Activated CD8-positive, alpha-beta T cell treated with anti-CD3 and anti-CD28 coated beads for 36 hours (primary cell): Measurements from ENCODE around the gene MRGPRX1. TPM values are rescaled to one million over a fixed set of nuclear protein-coding genes. Genes with fewer than 3 reads are reported as not detected.

Experiments
- ATAC-seq: fragments of 200-7000 bp; cut with Tn5 transposase; one replicate; pipeline ENCODE4 v1.10.0; 2021; ENCODE audit warnings: mild to moderate bottlenecking, moderate library complexity
- CTCF ChIA-PET: fragments of 350-600 bp; sonication (Branson Sonifier 250); formaldehyde crosslinking; loops from one replicate; lab custom pipeline; 2021; ENCODE audit warnings: antibody characterized with exemption; lab: Charles Lee
- POLR2A ChIA-PET: fragments of 350-600 bp; sonication (Branson Sonifier 250); formaldehyde crosslinking; loops from one replicate; lab custom pipeline; 2021; ENCODE audit warnings: antibody characterized with exemption; lab: Charles Lee
- DNase-seq: peaks from one replicate; pipeline ENCODE4 v3.0.0-alpha.2; 2020
- H3K27ac Mint-ChIP-seq: one replicate; pipeline ENCODE4 v1.8.0; 2021; ENCODE audit warnings: mild to moderate bottlenecking, mixed read lengths
- H3K27me3 Mint-ChIP-seq: one replicate; pipeline ENCODE4 v1.8.0; 2021; ENCODE audit warnings: mixed read lengths
- H3K36me3 Mint-ChIP-seq: one replicate; pipeline ENCODE4 v1.8.0; 2021; ENCODE audit warnings: low read depth, mixed read lengths
- H3K4me1 Mint-ChIP-seq: one replicate; pipeline ENCODE4 v1.8.0; 2021; ENCODE audit warnings: low read depth, mixed read lengths
- H3K4me3 Mint-ChIP-seq: one replicate; pipeline ENCODE4 v1.8.0; 2021; ENCODE audit warnings: mild to moderate bottlenecking, moderate library complexity, mixed read lengths
- H3K9me3 Mint-ChIP-seq: one replicate; pipeline ENCODE4 v1.8.0; 2021; ENCODE audit warnings: mixed read lengths
- intact Hi-C: fragments of 100-400 bp; cut with micrococcal nuclease; formaldehyde crosslinking; loops from one replicate; pipeline ENCODE4 v1.10.0; 2022
- total RNA-seq, 2 experiments: library from RNA; stranded (reverse); gene quantifications; one replicate each; pipeline ENCODE4 v1.2.3, GENCODE V29; 2021
- TF ChIP-seq, protein P1 (sequence below): fragments of 200-600 bp; IDR thresholded peaks from one replicate; pipeline ENCODE4 v1.8.0; 2022; ENCODE audit warnings: antibody characterized with exemption, mild to moderate bottlenecking

MRGPRX1 gene
- total RNA-seq: not detected

GRCh38 chr11:18939314-18939713, at the start of gene MRGPRX1:
TSS of gene MRGPRX1 (minus strand) at chr11:18939414. CDS start at chr11:18934784, 4,630 bp downstream.
- Mint-ChIP-seq H3K27ac (no peak within 1 kb of the TSS), H3K27me3 (no peaks in the 10 kb centered on the region), H3K4me1 (no peaks in the 10 kb centered on the region), H3K4me3 (no peak within 1 kb of the TSS), H3K9me3 (no peaks in the 10 kb centered on the region), H3K36me3 (no peaks in the 10 kb centered on the region)
- ATAC-seq (no peak), DNase-seq (no peak)
- ChIA-PET POLR2A (no interaction called here), CTCF (no interaction called here)
- TF ChIP-seq, protein P1, sequence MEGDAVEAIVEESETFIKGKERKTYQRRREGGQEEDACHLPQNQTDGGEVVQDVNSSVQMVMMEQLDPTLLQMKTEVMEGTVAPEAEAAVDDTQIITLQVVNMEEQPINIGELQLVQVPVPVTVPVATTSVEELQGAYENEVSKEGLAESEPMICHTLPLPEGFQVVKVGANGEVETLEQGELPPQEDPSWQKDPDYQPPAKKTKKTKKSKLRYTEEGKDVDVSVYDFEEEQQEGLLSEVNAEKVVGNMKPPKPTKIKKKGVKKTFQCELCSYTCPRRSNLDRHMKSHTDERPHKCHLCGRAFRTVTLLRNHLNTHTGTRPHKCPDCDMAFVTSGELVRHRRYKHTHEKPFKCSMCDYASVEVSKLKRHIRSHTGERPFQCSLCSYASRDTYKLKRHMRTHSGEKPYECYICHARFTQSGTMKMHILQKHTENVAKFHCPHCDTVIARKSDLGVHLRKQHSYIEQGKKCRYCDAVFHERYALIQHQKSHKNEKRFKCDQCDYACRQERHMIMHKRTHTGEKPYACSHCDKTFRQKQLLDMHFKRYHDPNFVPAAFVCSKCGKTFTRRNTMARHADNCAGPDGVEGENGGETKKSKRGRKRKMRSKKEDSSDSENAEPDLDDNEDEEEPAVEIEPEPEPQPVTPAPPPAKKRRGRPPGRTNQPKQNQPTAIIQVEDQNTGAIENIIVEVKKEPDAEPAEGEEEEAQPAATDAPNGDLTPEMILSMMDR: no peak
- intact Hi-C loops: no loop called here

GRCh38 chr11:18987454-18988231, 48.4 kb upstream of the MRGPRX1 start:
- DNase-seq: no peak
- Mint-ChIP-seq H3K27ac (no peak overlapping the region), H3K36me3 (no peaks in the 10 kb centered on the region), H3K4me3 (no peak overlapping the region), H3K27me3 (no peaks in the 10 kb centered on the region), H3K4me1 (no peaks in the 10 kb centered on the region), H3K9me3 (no peaks in the 10 kb centered on the region)
- intact Hi-C loops: no loop called here
- POLR2A ChIA-PET: no interaction called here
- no peak for ATAC-seq
- CTCF ChIA-PET: no interaction called here
- TF ChIP-seq, protein P1: no peak

- no peak for ATAC-seq
- Mint-ChIP-seq H3K27me3 (no peaks in the 10 kb centered on the region), H3K27ac (no peak overlapping the region), H3K4me1 (no peaks in the 10 kb centered on the region), H3K36me3 (no peaks in the 10 kb centered on the region), H3K9me3 (no peaks in the 10 kb centered on the region), H3K4me3 (no peak overlapping the region)
- POLR2A ChIA-PET: no interaction called here
- intact Hi-C loops: no loop called here
- CTCF ChIA-PET: no interaction called here
- TF ChIP-seq, protein P1: no peak
- DNase-seq: no peak
These were observed 47.5 kb upstream of the MRGPRX1 start for GRCh38 chr11:18986744-18987143.

GRCh38 chr11:18981897-18982296, 42.7 kb upstream of the MRGPRX1 start:
- ChIA-PET CTCF (no interaction called here), POLR2A (no interaction called here)
- TF ChIP-seq, protein P1: no peak
- H3K36me3 Mint-ChIP-seq: no peaks in the 10 kb centered on the region
- intact Hi-C loops: no loop called here
- peaks cover 5% of the 10 kb centered on the region for H3K9me3 Mint-ChIP-seq
- no peaks in the 10 kb centered on the region for H3K4me1 Mint-ChIP-seq
- H3K4me3 Mint-ChIP-seq: no peak overlapping the region
- H3K27ac Mint-ChIP-seq: no peak overlapping the region
- DNase-seq (no peak), ATAC-seq (no peak)
- H3K27me3 Mint-ChIP-seq: peaks cover 3% of the 10 kb centered on the region

GRCh38 chr11:18974192-18974591, 35.0 kb upstream of the MRGPRX1 start:
- Mint-ChIP-seq H3K27ac (no peak overlapping the region), H3K9me3 (no peaks in the 10 kb centered on the region), H3K4me3 (no peak overlapping the region), H3K36me3 (no peaks in the 10 kb centered on the region), H3K4me1 (no peaks in the 10 kb centered on the region), H3K27me3 (peaks cover 3% of the 10 kb centered on the region)
- intact Hi-C loops: no loop called here
- CTCF ChIA-PET: no interaction called here
- DNase-seq (no peak), ATAC-seq (no peak)
- POLR2A ChIA-PET: no interaction called here
- TF ChIP-seq, protein P1: no peak
